Uterus (tissue), 2 donors: ENCODE measurements around the gene CLASP2.

ENCODE experiments used
- CTCF ChIP-seq, 4 experiments: fragments of 200-600 bp in 2 of 4; fragments of 450-650 bp in 2 of 4; sonication (generic) in 2 of 4; IDR thresholded peaks; one replicate each; pipeline ENCODE4 v1.5.1; 2016 to 2019; ENCODE audit warnings: antibody characterized with exemption in 4 of 4, mild to moderate bottlenecking in 2 of 4, moderate library complexity in 1 of 4
- POLR2A ChIP-seq, 2 donors: fragments of 450-650 bp; IDR thresholded peaks; one replicate each; pipeline ENCODE4 v1.6.1; 2016; ENCODE audit warnings: antibody characterized with exemption in 2 of 2, mild to moderate bottlenecking in 1 of 2, moderate library complexity in 1 of 2

- TF ChIP-seq POLR2A (IDR thresholded peaks at IDR 0.05): no peak
- no peak for TF ChIP-seq CTCF (IDR thresholded peaks at IDR 0.05)
Observed at GRCh38 chr3:33724256-33724655, 6.2 kb upstream of the CLASP2 start.
